Mesothelial cell of epicardium (in vitro differentiated cells): ENCODE measurements around the gene GDPD5. TPM values are rescaled to one million over a fixed set of nuclear protein-coding genes. Genes with fewer than 3 reads are reported as not detected.

Experiments used
- DNase-seq, 2 experiments: peaks; one replicate each; pipeline ENCODE4 v3.0.0; 2021; ENCODE audit warnings: low spot score in 2 of 2; ENCODE audit not compliant: unreplicated experiment in 2 of 2
- H3K27ac Mint-ChIP-seq: 2 replicates; pipeline ENCODE4 v1.8.0; 2021; ENCODE audit warnings: mixed read lengths
- H3K27me3 Mint-ChIP-seq: 2 replicates; pipeline ENCODE4 v1.8.0; 2021; ENCODE audit warnings: low read depth, mixed read lengths
- H3K36me3 Mint-ChIP-seq: 2 replicates; pipeline ENCODE4 v1.8.0; 2021; ENCODE audit warnings: mixed read lengths
- H3K4me1 Mint-ChIP-seq: 2 replicates; pipeline ENCODE4 v1.8.0; 2021; ENCODE audit warnings: mixed read lengths
- H3K4me3 Mint-ChIP-seq: 2 replicates; pipeline ENCODE4 v1.8.0; 2021; ENCODE audit warnings: mild to moderate bottlenecking, moderate library complexity, mixed read lengths
- H3K9me3 Mint-ChIP-seq: 2 replicates; pipeline ENCODE4 v1.8.0; 2021; ENCODE audit warnings: mixed read lengths
- CTCF ChIP-seq: fragments of 200-600 bp; sonication (generic); IDR thresholded peaks from one replicate; pipeline ENCODE4 v1.5.0; 2021; ENCODE audit warnings: antibody characterized with exemption; ENCODE audit not compliant: unreplicated experiment
- total RNA-seq: library from RNA; stranded (reverse); gene quantifications from 3 replicates; pipeline ENCODE4 v1.2.1, GENCODE V29; 2021

The GDPD5 gene
- total RNA-seq, 1 donor from 2014 or later = 8.1 TPM

GRCh38 chr11:75527938-75528735 lies 2.4 kb upstream of the GDPD5 start:
- no peak for DNase-seq
- Mint-ChIP-seq H3K27ac (no peak overlapping the region), H3K4me3 (peak overlapping the region; percentile 81), H3K27me3 (peaks cover 29% of the 10 kb centered on the region), H3K4me1 (peaks cover 22% of the 10 kb centered on the region), H3K36me3 (no peaks in the 10 kb centered on the region), H3K9me3 (no peaks in the 10 kb centered on the region)
- TF ChIP-seq CTCF = no peak

GRCh38 chr11:75527130-75527529 lies 1.4 kb upstream of the GDPD5 start:
- H3K36me3 Mint-ChIP-seq = no peaks in the 10 kb centered on the region
- peak overlapping the region; percentile 81 for H3K4me3 Mint-ChIP-seq
- DNase-seq = no peak
- H3K9me3 Mint-ChIP-seq = no peaks in the 10 kb centered on the region
- H3K4me1 Mint-ChIP-seq = peaks cover 19% of the 10 kb centered on the region
- TF ChIP-seq CTCF = no peak
- no peak overlapping the region for H3K27ac Mint-ChIP-seq
- H3K27me3 Mint-ChIP-seq = peaks cover 39% of the 10 kb centered on the region

GRCh38 chr11:75526192-75526541 lies 426 bp upstream of the GDPD5 start:
- DNase-seq = no peak
- Mint-ChIP-seq H3K36me3 (no peaks in the 10 kb centered on the region), H3K27ac (peak overlapping the region; percentile 61), H3K4me3 (peak overlapping the region; percentile 81), H3K4me1 (peaks cover 18% of the 10 kb centered on the region), H3K9me3 (no peaks in the 10 kb centered on the region), H3K27me3 (peaks cover 40% of the 10 kb centered on the region)
- no peak for TF ChIP-seq CTCF

- peak in 1 of 2 experiments; percentile 49 for DNase-seq
- TF ChIP-seq CTCF = no peak
Measured at GRCh38 chr11:75524665-75525432, 892 bp downstream of the GDPD5 start.

GRCh38 chr11:75523811-75524664 lies 1.7 kb downstream of the GDPD5 start:
- no peak for TF ChIP-seq CTCF
- Mint-ChIP-seq H3K36me3 (no peaks in the 10 kb centered on the region), H3K27me3 (peaks cover 40% of the 10 kb centered on the region), H3K4me1 (peaks cover 18% of the 10 kb centered on the region), H3K9me3 (no peaks in the 10 kb centered on the region), H3K4me3 (peak overlapping the region; percentile 65), H3K27ac (no peak overlapping the region)
- DNase-seq = no peak

More at GRCh38 chr11:75524665-75525432, 892 bp downstream of the GDPD5 start:
- Mint-ChIP-seq H3K9me3 (no peaks in the 10 kb centered on the region), H3K4me1 (peaks cover 18% of the 10 kb centered on the region), H3K27ac (no peak overlapping the region), H3K27me3 (peaks cover 40% of the 10 kb centered on the region), H3K36me3 (no peaks in the 10 kb centered on the region), H3K4me3 (peak overlapping the region; percentile 65)
